Psoas muscle (tissue), 8 donors: ENCODE data around the gene PRSS38. TPM values are rescaled to one million over a fixed set of nuclear protein-coding genes. Genes with fewer than 3 reads are reported as not detected.

Experiments used
- ATAC-seq, 4 donors: fragments of 200-7000 bp; cut with Tn5 transposase; one replicate each; pipeline ENCODE4 v1.9.1; 2020; ENCODE audit warnings: moderate library complexity in 3 of 4, mild to moderate bottlenecking in 2 of 4
- DNase-seq, 2 donors: peaks; one replicate each; pipeline ENCODE4 v3.0.0-alpha.2; 2020
- H3K27ac ChIP-seq: fragments of 200-600 bp; one replicate; pipeline ENCODE4 v1.8.0; 2022
- H3K27me3 ChIP-seq, 3 donors: fragments of 200-600 bp in 1 of 3; one replicate each; pipeline versions ENCODE4 v1.6.1 to v1.8.0; 2013 to 2022; ENCODE audit warnings: low read length in 2 of 3, mild to moderate bottlenecking in 2 of 3, moderate library complexity in 1 of 3; ENCODE audit not compliant: insufficient read depth in 3 of 3
- H3K36me3 ChIP-seq, 2 donors: fragments of 200-600 bp in 1 of 2; one replicate each; pipeline versions ENCODE4 v1.6.1 to v1.8.0; 2013 to 2022; ENCODE audit warnings: low read depth in 1 of 2, mild to moderate bottlenecking in 1 of 2, moderate library complexity in 1 of 2; ENCODE audit not compliant: insufficient read depth in 1 of 2
- H3K4me1 ChIP-seq: fragments of 200-600 bp; one replicate; pipeline ENCODE4 v1.8.0; 2022
- H3K4me3 ChIP-seq: fragments of 200-600 bp; one replicate; pipeline ENCODE4 v1.8.0; 2022; ENCODE audit warnings: mild to moderate bottlenecking
- H3K9me3 ChIP-seq: fragments of 200-600 bp; one replicate; pipeline ENCODE4 v1.8.0; 2022
- WGBS, 3 donors: extraction: QIAGEN DNeasy Blood & Tissue Kit; methylation state at CpG; one replicate each; pipeline versions ENCODE4 v1.1.6 to v1.1.7; 2013; 5-methylcytosine and 5-hydroxymethylcytosine counted together
- intact Hi-C, 2 donors: fragments of 100-400 bp; cut with DNase I; formaldehyde crosslinking; loops; one replicate each; pipeline versions ENCODE4 v1.11.0 to v1.14.2; 2022
- polyA plus RNA-seq, 3 donors: library from polyadenylated mRNA; stranded (reverse); fragments of 200-250 nt; gene quantifications; one replicate each; pipeline ENCODE4 v1.2.3, GENCODE V29; 2013
- total RNA-seq, 4 donors: library from RNA; stranded (reverse); fragmentation: NEBNext Ultra II Directional in 2 of 4; extraction: Animal tissue kit (Norgen Biotek cat#: 25700) in 2 of 4; gene quantifications; one replicate each; pipeline versions ENCODE4 v1.2.1 to v1.2.4, GENCODE V29; 2021 to 2023
- TF ChIP-seq, protein P1 (sequence below): fragments of 200-600 bp; IDR thresholded peaks from one replicate; pipeline ENCODE4 v1.8.0; 2022; ENCODE audit warnings: antibody characterized with exemption
- donor health status: healthy with polysubstance abuse.
- donor health status: DM: no; HTN: no; CAD: no; lungs with moderate emphysema.
- donor health status: Bipolar disorder and iron deficiency.
- donor health status: healthy.
- donor health status: DM: yes; HTN: yes; CAD: no.
- donor health status: DM: no; HTN: no; CAD: no.
- donor health status: DM: no; HTN: no; CAD: no.
- donor health status: DM: yes; HTN: yes; CAD: no.

The PRSS38 gene
- total and polyA plus RNA-seq, 7 donors: not detected

DNA sequence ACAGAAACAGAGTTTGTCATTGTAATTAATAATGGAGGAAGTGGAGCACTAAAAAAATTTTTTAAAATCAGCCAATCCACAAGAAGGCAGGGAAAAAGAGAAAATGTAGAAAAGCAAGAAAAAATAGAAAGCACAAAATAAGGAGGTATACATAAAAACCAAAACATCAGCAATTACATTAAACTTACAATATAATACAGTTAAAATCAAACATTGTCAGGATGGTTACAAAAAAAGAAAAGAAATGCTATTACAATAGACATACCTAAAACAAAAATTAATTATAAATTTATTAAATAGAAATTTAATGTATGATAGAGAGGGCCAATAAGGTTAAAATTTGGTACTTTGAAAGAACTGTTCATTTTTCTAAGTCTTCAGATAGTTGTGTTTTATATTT, 38.7 kb downstream of the PRSS38 start:
- TF ChIP-seq, protein P1, sequence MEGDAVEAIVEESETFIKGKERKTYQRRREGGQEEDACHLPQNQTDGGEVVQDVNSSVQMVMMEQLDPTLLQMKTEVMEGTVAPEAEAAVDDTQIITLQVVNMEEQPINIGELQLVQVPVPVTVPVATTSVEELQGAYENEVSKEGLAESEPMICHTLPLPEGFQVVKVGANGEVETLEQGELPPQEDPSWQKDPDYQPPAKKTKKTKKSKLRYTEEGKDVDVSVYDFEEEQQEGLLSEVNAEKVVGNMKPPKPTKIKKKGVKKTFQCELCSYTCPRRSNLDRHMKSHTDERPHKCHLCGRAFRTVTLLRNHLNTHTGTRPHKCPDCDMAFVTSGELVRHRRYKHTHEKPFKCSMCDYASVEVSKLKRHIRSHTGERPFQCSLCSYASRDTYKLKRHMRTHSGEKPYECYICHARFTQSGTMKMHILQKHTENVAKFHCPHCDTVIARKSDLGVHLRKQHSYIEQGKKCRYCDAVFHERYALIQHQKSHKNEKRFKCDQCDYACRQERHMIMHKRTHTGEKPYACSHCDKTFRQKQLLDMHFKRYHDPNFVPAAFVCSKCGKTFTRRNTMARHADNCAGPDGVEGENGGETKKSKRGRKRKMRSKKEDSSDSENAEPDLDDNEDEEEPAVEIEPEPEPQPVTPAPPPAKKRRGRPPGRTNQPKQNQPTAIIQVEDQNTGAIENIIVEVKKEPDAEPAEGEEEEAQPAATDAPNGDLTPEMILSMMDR: no peak
- Histone ChIP-seq H3K9me3 (no peaks in the 10 kb centered on the region), H3K27me3 (peaks cover 0 to 2% (median 0%) of the 10 kb centered on the region in 3 donors), H3K4me3 (no peak overlapping the region), H3K36me3 (no peaks in the 10 kb centered on the region), H3K27ac (no peak overlapping the region), H3K4me1 (no peaks in the 10 kb centered on the region)
- no peak for ATAC-seq
- intact Hi-C loops: no loop called here
- no peak for DNase-seq

DNA sequence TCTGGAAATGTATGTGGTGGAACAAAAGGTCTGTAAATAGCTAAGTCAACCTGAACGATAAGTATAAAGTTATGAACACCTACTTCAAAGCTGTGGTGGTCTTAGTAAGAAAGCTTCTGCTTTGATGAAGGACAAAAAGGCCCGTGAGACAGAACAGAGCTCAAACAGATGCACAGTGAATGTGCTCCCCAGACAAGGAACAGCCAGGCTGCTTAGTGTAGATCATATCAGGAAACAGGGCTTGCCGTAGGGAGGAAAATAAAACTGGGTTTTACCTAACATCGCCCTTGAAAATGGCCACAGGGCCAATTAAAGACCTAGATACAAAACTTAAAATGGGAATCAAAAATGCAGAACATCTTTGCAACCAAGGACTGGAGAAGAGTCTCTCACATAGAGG, 40.2 kb downstream of the PRSS38 start:
- intact Hi-C loops: no loop called here

DNA sequence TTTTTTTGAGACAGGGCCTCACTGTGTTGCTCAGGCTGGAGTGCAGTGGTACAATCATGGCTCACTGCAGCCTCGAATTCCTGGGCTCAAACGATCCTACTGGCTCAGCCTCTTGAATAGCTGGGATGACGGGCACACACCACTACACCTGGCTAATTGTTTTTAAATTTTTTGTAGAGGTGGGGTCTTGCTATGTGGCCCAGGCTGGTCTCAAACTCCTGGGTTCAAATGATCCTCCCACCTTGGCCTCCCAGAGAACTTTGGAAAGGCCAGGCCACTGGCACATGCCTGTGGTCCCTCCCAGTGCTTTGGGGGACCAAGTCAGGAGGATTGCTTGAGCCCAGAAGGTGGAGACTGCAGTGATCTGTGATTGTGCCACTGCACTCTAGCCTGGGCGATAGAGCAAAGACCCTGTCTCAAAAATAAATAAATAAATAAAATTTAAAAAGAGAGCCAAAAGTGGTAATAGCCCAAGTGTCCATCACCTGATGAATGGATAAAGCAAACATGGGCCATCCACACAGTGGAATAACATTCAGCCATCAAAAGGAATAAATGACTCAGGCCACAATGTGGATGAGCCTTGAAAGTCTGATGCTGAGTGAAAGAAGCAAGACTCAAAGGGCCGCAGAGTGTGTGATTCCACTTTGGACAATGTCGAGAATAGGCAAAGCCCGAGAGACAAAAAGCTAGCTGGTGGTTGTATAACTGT, 40.8 kb downstream of the PRSS38 start:
- intact Hi-C loops: no loop called here
- Histone ChIP-seq H3K36me3 (no peaks in the 10 kb centered on the region), H3K9me3 (no peaks in the 10 kb centered on the region), H3K4me1 (no peaks in the 10 kb centered on the region), H3K27me3 (peaks cover 0 to 2% (median 0%) of the 10 kb centered on the region in 3 donors), H3K4me3 (no peak overlapping the region), H3K27ac (no peak overlapping the region)
- no peak for ATAC-seq
- 87 to 88% (median 87%) methylated on average over 7 of the region's 7 CpGs for WGBS, 3 donors
- TF ChIP-seq, protein P1: no peak
- DNase-seq: no peak

More for the DNA sequence above, 40.2 kb downstream of the PRSS38 start:
- H3K4me1 ChIP-seq: no peaks in the 10 kb centered on the region
- TF ChIP-seq, protein P1: no peak
- 72 to 76% (median 75%) methylated on average over 4 of the region's 4 CpGs for WGBS, 3 donors
- H3K36me3 ChIP-seq: no peaks in the 10 kb centered on the region
- H3K27me3 ChIP-seq: peaks cover 0 to 2% (median 0%) of the 10 kb centered on the region in 3 donors
- DNase-seq (no peak), ATAC-seq (no peak)
- no peak overlapping the region for H3K27ac ChIP-seq
- no peak overlapping the region for H3K4me3 ChIP-seq
- no peaks in the 10 kb centered on the region for H3K9me3 ChIP-seq

DNA sequence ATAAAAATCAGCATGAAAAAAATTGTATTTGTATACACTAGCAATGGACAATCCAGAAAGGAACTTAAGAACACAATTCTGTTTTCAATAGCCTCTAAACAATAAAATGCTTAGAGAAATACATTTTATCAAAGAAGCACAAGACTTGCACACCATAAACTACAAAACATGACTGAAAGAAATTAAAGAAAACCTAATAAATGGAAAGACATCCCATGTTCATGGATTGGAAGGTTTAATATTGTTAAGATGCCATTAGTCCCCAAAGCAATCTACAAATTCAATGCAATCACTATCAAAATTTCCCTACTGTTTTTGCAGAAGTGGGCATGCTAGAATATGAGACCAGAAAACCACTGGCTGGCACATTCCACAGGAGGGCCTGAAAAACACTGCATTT, 49.4 kb downstream of the PRSS38 start:
- H3K27me3 ChIP-seq: peaks cover 0 to 6% (median 0%) of the 10 kb centered on the region in 3 donors
- ATAC-seq (no peak), DNase-seq (no peak)
- H3K4me1 ChIP-seq: no peaks in the 10 kb centered on the region
- intact Hi-C loops: no loop called here
- H3K27ac ChIP-seq: no peak overlapping the region
- TF ChIP-seq, protein P1: no peak
- H3K9me3 ChIP-seq: peaks cover 11% of the 10 kb centered on the region
- no peaks in the 10 kb centered on the region for H3K36me3 ChIP-seq
- H3K4me3 ChIP-seq: no peak overlapping the region
